ENCODE measurements around the gene CABYR. TPM values are rescaled to one million over a fixed set of nuclear protein-coding genes. Genes with fewer than 3 reads are reported as not detected.

Gene CABYR
- polyA plus RNA-seq, 1 of the 3 experiments (the other 2 are of a cell fraction), result 15.2 TPM

- CTCF ChIA-PET, result interaction anchor here (0.6 to 1.1 kb wide), 2 partner anchors 152 to 1410 kb away, joined by 3 read pairs; no protein-coding TSS in a partner anchor
- TF ChIP-seq GATA2 (CRISPR knock-in tag; IDR thresholded peaks at IDR 0.05) (no peak), EP300 (IDR thresholded peaks at IDR 0.05; ENCODE audit: borderline replicate concordance in 1 of 2, low read depth in 1 of 2, low read length in 1 of 2) (no peak), RFX5 (IDR thresholded peaks at IDR 0.05; ENCODE audit: low read length) (no peak), GABPA (IDR thresholded peaks at IDR 0.05; ENCODE audit: low read depth) (no peak), RXRA (IDR thresholded peaks at IDR 0.05; ENCODE audit: borderline replicate concordance, low read depth) (no peak), POLR2AphosphoS5 (IDR thresholded peaks at IDR 0.05; ENCODE audit: low read depth, low read length) (no peak), CHD2 (IDR thresholded peaks at IDR 0.05; ENCODE audit: low read length, partially characterized antibody) (no peak)
- TF ChIP-seq, protein P1, sequence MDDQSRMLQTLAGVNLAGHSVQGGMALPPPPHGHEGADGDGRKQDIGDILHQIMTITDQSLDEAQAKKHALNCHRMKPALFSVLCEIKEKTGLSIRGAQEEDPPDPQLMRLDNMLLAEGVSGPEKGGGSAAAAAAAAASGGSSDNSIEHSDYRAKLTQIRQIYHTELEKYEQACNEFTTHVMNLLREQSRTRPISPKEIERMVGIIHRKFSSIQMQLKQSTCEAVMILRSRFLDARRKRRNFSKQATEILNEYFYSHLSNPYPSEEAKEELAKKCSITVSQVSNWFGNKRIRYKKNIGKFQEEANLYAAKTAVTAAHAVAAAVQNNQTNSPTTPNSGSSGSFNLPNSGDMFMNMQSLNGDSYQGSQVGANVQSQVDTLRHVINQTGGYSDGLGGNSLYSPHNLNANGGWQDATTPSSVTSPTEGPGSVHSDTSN (IDR thresholded peaks at IDR 0.05), result no peak
- POLR2A ChIA-PET, result interaction anchor here (1.2 kb wide), 1 partner anchor 24 kb away, joined by 4 read pairs; the partner anchor contains the start of gene CABYR
These were observed 23.8 kb upstream of the CABYR start for GRCh38 chr18:24114924-24115549.

DNA sequence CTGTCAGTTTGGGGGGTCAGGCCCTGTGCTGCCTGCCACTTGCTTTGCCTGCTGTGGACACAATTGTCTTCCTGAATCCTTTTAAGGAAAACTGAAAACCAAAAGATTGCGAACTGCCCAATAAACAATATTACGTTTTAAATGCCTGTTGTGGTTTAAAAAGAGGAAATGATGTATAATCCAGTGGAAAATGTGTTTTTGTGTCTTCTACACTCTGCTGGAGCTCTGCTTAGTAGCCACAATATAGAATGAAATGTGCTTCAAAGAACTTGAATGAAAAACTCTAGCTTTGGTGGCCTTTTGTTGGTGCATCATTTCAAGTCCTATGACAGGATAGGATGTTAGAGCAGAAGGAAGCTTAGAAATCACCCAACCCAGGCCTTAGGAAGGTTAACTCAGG lies 23.2 kb upstream of the CABYR start:
- Histone ChIP-seq H3K27ac (ENCODE audit: low read depth in 2 of 2, low read length in 1 of 2) (no peak overlapping the region), H3K9me2 (no peaks in the 10 kb centered on the region), H3K4me3 (ENCODE audit: low read depth in 2 of 2, low read length in 1 of 2) (no peak overlapping the region), H4K20me1 (ENCODE audit: insufficient read depth) (no peaks in the 10 kb centered on the region), H3K27me3 (ENCODE audit: insufficient read depth) (no peaks in the 10 kb centered on the region), H3K36me3 (replicated peaks in 1 of 2; ENCODE audit: control insufficient read depth in 1 of 2, insufficient read depth in 2 of 2, low read length in 1 of 2) (peaks cover 0 to 6% of the 10 kb centered on the region in 2 experiments), H2AFZ (ENCODE audit: low read depth) (no peak overlapping the region), H3K79me2 (ENCODE audit: insufficient read depth) (no peaks in the 10 kb centered on the region), H3K9me3 (no peaks in the 10 kb centered on the region), H3K4me2 (no peak overlapping the region), H3K9ac (no peak overlapping the region), H3F3A (replicated peaks; ENCODE audit: insufficient read depth) (no peaks in the 10 kb centered on the region), H3K4me1 (ENCODE audit: control insufficient read depth in 1 of 2, insufficient read depth in 2 of 2, low read depth in 1 of 2, low read length in 1 of 2) (no peaks in the 10 kb centered on the region)
- ChIA-PET CTCF (interaction anchor here (0.6 to 1.1 kb wide), 2 partner anchors 152 to 1411 kb away, joined by 3 read pairs; no protein-coding TSS in a partner anchor), POLR2A (interaction anchor here (1.2 kb wide), 1 partner anchor 23 kb away, joined by 4 read pairs; the partner anchor contains the start of gene CABYR)
- WGBS (ENCODE audit: low lambda C conversion rate), result 93% methylated on average over 2 of the region's 2 CpGs
- TF ChIP-seq, protein P2, sequence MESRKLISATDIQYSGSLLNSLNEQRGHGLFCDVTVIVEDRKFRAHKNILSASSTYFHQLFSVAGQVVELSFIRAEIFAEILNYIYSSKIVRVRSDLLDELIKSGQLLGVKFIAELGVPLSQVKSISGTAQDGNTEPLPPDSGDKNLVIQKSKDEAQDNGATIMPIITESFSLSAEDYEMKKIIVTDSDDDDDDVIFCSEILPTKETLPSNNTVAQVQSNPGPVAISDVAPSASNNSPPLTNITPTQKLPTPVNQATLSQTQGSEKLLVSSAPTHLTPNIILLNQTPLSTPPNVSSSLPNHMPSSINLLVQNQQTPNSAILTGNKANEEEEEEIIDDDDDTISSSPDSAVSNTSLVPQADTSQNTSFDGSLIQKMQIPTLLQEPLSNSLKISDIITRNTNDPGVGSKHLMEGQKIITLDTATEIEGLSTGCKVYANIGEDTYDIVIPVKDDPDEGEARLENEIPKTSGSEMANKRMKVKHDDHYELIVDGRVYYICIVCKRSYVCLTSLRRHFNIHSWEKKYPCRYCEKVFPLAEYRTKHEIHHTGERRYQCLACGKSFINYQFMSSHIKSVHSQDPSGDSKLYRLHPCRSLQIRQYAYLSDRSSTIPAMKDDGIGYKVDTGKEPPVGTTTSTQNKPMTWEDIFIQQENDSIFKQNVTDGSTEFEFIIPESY (IDR thresholded peaks at IDR 0.05; ENCODE audit: borderline replicate concordance, low read depth), result no peak
- DNase-seq, result no peak

More at GRCh38 chr18:24114924-24115549, 23.8 kb upstream of the CABYR start:
- Histone ChIP-seq H3K9me2 (no peaks in the 10 kb centered on the region), H4K20me1 (ENCODE audit: insufficient read depth) (no peaks in the 10 kb centered on the region), H3K9ac (no peak overlapping the region), H2AFZ (ENCODE audit: low read depth) (no peak overlapping the region), H3K79me2 (ENCODE audit: insufficient read depth) (no peaks in the 10 kb centered on the region), H3K4me2 (no peak overlapping the region), H3K4me1 (ENCODE audit: control insufficient read depth in 1 of 2, insufficient read depth in 2 of 2, low read depth in 1 of 2, low read length in 1 of 2) (no peaks in the 10 kb centered on the region), H3K36me3 (replicated peaks in 1 of 2; ENCODE audit: control insufficient read depth in 1 of 2, insufficient read depth in 2 of 2, low read length in 1 of 2) (peaks cover 0 to 4% of the 10 kb centered on the region in 2 experiments), H3K27me3 (ENCODE audit: insufficient read depth) (no peaks in the 10 kb centered on the region), H3F3A (replicated peaks; ENCODE audit: insufficient read depth) (no peaks in the 10 kb centered on the region), H3K9me3 (no peaks in the 10 kb centered on the region), H3K4me3 (ENCODE audit: low read depth in 2 of 2, low read length in 1 of 2) (no peak overlapping the region), H3K27ac (ENCODE audit: low read depth in 2 of 2, low read length in 1 of 2) (no peak overlapping the region)
- no peak for DNase-seq
- 92% methylated on average over 4 of the region's 4 CpGs for WGBS (ENCODE audit: low lambda C conversion rate)
